ENCODE data around the gene MIXL1. TPM values are rescaled to one million over a fixed set of nuclear protein-coding genes. Genes with fewer than 3 reads are reported as not detected.

The MIXL1 gene
- total RNA-seq, 1 experiment from 2014 or later: 4.7 TPM

DNA sequence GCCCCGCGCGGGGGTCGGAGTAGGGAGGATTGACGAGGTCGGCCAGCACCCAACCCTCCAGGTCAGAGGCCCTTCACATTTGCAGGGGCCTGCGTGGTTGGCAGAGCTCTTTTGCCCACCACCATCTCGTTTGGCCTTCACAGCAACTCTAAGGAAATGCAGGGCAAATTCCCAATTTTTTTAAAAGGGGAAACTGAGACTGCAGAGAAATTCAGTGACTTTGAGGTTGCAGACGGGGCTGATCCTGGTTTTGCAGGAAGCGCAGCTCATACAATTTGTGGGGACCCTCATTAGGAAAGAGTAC, 36.5 kb upstream of the MIXL1 start:
- Histone ChIP-seq H2BK5ac (ENCODE audit: insufficient read length, low read length) (no peak overlapping the region), H3K4me2 (ENCODE audit: insufficient read depth, insufficient read length, low read length) (peak overlapping the region; percentile 72), H3K18ac (ENCODE audit: insufficient read length, low read depth, low read length) (no peak overlapping the region), H3K27me3 (ENCODE audit: insufficient read depth, low read length) (no peaks in the 10 kb centered on the region), H4K5ac (ENCODE audit: insufficient read length, low read depth, low read length) (no peak overlapping the region), H3K9me3 (ENCODE audit: control insufficient read depth, low read depth, low read length) (no peaks in the 10 kb centered on the region), H4K91ac (ENCODE audit: insufficient read length, low read depth, low read length) (no peak overlapping the region), H3T11ph (ENCODE audit: low read length) (no peak overlapping the region), H4K8ac (replicated peaks; ENCODE audit: insufficient read length, low read depth, low read length) (no peak overlapping the region), H4K20me1 (ENCODE audit: control insufficient read depth, insufficient read depth, insufficient read length) (no peaks in the 10 kb centered on the region), H3K4me1 (ENCODE audit: insufficient read depth, low read length) (no peaks in the 10 kb centered on the region; the same call in 1 of the 2 replicates), H2BK15ac (ENCODE audit: low read depth, low read length) (no peak overlapping the region), H3K79me1 (ENCODE audit: insufficient read depth, low read depth, low read length, poor library complexity, severe bottlenecking) (peaks cover 8% of the 10 kb centered on the region), H2BK120ac (ENCODE audit: low read depth, low read length, poor library complexity, severe bottlenecking) (no peak overlapping the region), H2BK20ac (ENCODE audit: low read depth, low read length, poor library complexity, severe bottlenecking) (no peak overlapping the region), H2AFZ (ENCODE audit: low read length) (no peak overlapping the region), H3K23ac (ENCODE audit: insufficient read length, low read depth, low read length) (no peak overlapping the region), H2BK12ac (ENCODE audit: insufficient read length, low read depth, low read length) (no peak overlapping the region), H3K4ac (ENCODE audit: low read depth, low read length) (no peak overlapping the region), H3K14ac (ENCODE audit: insufficient read depth, low read length) (no peak overlapping the region), H2AK5ac (ENCODE audit: insufficient read length, low read length) (no peak overlapping the region), H3K56ac (ENCODE audit: insufficient read length, low read depth, low read length) (no peak overlapping the region), H3K23me2 (ENCODE audit: insufficient read length, low read depth, low read length, poor library complexity, severe bottlenecking) (peaks cover 6% of the 10 kb centered on the region), H3K79me2 (ENCODE audit: insufficient read depth, low read length) (peaks cover 11% of the 10 kb centered on the region; the same call in 1 of the 2 replicates), H3K27ac (ENCODE audit: insufficient read length, low read depth, low read length) (no peak overlapping the region), H3K9ac (ENCODE audit: extremely low read depth, insufficient read length, low read length) (no peak overlapping the region)
- H3K36me3 Mint-ChIP-seq (ENCODE audit: insufficient read depth in 1 of 3, low read depth in 3 of 3): peaks cover 0 to 12% (median 8%) of the 10 kb centered on the region in 3 experiments; a peak in 4 of 7 replicates
- H3K27me3 Mint-ChIP-seq (ENCODE audit: low read depth): no peaks in the 10 kb centered on the region
- no CpG with 5 or more reads among the region's 10 CpGs for WGBS (ENCODE audit: extremely low coverage, insufficient read length, low lambda C conversion rate)
- H3K27ac Mint-ChIP-seq: peak overlapping the region in 1 of 3 experiments; percentile 83; a peak in 3 of 7 replicates
- DNase-seq: no peak
- H3K9me3 Mint-ChIP-seq: no peaks in the 10 kb centered on the region
- peaks cover 22 to 23% of the 10 kb centered on the region in 2 experiments for H3K4me1 Mint-ChIP-seq
- H3K4me3 Mint-ChIP-seq: peak overlapping the region; percentile 91 to 95
- TF ChIP-seq CTCF (conservative IDR thresholded peaks at IDR 0.05): no peak
